ENCODE results near the gene CBFA2T2.

GRCh38 chr20:33663161-33664084, 173.5 kb downstream of the CBFA2T2 start:
- TF ChIP-seq CTCF (IDR thresholded peaks at IDR 0.05) (no peak), REST (IDR thresholded peaks at IDR 0.05; ENCODE audit: insufficient read depth in 1 of 2, low read depth in 2 of 2, low read length in 1 of 2) (no peak)

Data from Panc1 (cell line).